CD4-positive, alpha-beta T cell treated with Interferon alpha-2 for 1 hour (primary cell): ENCODE results near the gene PRKCZ.

ENCODE experiments used
- DNase-seq, 2 donors: peaks; one replicate each; pipeline ENCODE4 v3.0.0-alpha.2; 2020 to 2022

The PRKCZ gene

DNA sequence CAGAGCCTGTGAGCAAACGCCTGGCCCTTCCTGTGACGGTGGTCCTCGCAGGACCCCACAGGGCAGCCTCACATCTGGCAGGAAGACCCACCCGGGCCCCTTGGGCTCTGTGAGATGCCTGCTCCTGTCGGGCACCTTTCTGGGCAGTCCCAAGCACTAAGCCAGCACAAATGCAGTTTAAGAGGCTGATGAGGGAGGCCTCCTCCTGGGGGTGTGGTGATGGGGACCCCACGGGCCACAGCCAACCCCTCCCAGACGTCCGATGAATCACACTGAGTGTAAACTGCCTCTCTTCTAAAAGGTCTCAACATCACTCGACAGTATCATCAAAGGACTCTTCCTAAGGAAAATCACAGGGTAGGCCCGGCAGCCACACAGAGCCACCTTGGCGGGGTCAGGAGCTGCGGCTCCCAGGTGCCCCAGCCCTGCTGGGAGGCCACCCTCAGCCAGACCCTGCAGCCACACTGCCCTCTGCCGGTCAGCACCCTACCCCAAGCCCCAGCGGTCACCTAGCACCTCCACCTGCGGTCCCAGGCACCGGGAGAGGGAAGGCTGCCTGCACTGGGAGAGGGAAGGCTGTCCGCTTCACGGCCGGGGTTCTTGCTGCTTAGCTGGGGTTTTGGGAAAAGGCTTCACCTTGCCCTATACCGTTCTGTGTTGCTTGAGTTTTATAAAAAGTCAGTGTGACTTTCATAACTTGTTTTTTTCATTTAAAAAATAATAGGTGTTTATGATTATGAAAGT, 3.9 kb upstream of the PRKCZ start:
- DNase-seq: peak; percentile 37 to 39

GRCh38 chr1:2046953-2047748, 3.1 kb upstream of the PRKCZ start:
- no peak for DNase-seq

- no peak for DNase-seq
These were observed 2.2 kb upstream of the PRKCZ start for GRCh38 chr1:2047749-2048729.

DNA sequence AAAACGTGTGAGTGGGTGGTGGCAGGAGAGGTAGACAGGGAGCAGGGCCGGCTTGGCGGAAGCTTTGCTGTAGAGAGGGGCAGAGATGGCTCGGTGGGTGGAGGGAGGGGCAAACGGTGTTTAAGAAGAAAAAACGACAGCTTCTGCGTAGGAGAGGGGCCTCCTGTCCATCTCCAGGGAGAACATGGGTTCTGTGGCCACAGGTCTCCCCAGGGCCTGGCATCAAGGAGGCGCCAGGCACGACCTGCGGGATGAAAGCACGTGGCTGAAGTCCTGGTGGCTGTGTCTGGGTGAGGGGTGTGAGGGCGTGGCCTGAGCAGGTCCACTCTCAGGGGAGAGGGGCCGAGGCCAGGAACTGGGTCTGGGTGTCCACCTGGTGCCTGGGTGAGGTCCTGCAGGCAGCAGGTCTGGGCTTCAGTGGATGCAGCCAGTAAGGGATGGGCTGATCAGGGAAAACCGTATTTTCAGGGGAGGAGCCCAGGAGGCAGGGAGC, 940 bp upstream of the PRKCZ start:
- DNase-seq: peak in 1 of 2 donors; percentile 15

DNA sequence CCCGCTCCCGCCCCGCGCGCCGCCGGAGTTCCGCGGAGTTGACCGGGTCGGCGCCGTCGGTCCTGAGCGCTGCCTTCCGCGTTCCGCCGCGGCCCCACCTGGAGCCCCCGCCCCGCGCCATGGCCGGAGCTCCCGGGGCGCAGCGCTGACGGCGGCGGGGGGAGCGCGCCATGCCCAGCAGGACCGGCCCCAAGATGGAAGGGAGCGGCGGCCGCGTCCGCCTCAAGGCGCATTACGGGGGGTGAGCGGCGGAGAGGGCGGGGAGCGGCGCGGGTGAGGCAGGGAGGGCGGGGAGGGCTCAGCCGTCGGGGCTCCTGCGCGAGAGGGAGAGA, 216 bp downstream of the PRKCZ start:
- no peak for DNase-seq

DNA sequence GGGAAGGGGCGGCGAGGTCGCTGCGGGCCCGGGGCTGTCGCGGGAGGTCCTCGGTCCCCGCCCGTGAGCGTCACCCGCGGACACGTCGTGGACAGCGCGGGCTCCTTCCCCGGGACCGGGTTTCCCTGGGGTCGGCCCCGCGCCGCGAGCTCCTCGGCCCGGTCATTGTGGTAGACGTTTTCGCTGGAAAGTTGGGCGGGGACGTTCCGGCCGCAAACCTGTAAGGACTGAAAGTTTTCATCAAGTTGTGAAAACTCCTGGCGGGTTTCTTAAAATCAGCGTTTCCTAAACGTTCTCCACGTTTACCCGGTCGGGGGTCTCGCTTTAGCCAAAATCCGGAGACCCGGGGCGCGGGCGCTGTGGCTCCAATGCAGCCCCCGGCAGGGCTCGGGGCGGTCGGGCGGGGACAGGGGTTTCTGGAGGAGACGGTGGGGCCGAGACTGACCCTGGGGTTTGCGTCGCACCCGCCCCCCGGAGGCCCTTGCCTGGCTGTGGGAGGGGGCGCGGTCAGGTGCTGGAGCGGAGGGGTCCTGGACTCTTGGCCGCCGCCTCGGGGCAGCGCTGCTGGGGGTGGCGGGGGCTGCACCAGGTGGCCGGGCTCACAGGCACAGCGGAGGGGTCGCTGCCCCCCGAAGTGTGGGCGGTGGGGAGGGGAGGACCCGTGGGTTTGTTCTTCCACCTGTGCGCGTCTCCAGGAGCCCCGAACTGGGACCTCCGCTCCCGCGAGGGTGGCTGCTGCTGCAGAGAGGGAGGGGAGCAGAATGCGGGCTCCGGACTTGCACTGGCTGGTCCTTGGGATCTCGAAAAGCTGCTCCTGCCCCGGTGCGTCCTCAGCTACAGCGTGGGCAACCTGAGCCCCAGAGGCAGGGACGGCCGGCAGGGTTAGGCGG, 827 bp downstream of the PRKCZ start:
- no peak for DNase-seq

GRCh38 chr1:2052054-2052679, 2.0 kb downstream of the PRKCZ start:
- no peak for DNase-seq

- no peak for DNase-seq
These were observed 2.5 kb downstream of the PRKCZ start for GRCh38 chr1:2052756-2053155.

GRCh38 chr1:2053217-2053616, 3.0 kb downstream of the PRKCZ start:
- no peak for DNase-seq

DNA sequence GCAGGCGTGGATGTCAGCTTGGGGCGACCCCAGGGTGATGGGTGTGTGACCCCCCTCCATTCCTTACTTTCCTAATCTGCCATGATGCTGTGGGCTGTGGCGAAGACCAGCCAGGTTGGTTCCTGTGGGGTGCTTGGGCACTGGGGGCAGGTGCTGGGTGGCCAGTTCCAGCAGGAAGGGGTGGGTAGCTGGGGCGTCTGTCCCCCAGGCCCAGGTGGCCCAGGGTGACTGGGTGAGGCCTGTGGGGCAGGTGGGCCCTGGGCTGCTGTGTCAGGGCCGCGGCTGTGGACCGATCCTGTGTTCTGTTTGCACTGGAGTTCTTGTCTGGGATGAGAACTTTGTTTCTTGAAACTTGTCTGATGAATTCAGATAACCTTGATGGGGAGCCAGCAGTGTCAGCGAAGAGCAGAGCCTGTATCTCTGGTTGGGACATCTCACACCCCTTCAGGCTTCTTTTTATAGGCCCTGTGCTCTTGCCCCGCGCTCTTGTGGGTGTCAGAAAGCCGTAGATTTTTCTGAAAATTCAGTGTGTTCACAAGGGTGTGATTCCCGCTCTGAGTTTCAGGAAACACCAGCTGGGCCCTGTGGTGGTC, 3.7 kb downstream of the PRKCZ start:
- DNase-seq: no peak

DNA sequence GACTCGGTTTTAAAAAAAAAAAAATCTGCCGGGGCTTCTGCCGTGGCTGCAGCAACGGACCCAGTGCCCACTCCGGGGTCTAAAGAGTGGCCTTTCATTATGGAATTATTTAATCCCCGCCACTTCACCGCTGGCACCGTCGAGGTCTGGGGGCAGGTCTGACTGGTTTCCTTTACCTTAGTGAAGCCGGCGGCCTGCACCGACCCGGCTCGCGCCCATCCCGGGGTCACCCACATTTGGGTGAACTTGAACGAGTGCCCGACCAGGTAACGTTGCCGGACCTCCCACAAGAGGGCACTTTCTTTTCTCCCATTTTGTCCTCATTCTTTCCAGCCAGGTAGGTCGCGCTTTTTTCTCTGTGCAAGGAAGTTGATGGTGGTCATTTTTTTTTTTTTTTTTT, 4.3 kb downstream of the PRKCZ start:
- DNase-seq: no peak

DNA sequence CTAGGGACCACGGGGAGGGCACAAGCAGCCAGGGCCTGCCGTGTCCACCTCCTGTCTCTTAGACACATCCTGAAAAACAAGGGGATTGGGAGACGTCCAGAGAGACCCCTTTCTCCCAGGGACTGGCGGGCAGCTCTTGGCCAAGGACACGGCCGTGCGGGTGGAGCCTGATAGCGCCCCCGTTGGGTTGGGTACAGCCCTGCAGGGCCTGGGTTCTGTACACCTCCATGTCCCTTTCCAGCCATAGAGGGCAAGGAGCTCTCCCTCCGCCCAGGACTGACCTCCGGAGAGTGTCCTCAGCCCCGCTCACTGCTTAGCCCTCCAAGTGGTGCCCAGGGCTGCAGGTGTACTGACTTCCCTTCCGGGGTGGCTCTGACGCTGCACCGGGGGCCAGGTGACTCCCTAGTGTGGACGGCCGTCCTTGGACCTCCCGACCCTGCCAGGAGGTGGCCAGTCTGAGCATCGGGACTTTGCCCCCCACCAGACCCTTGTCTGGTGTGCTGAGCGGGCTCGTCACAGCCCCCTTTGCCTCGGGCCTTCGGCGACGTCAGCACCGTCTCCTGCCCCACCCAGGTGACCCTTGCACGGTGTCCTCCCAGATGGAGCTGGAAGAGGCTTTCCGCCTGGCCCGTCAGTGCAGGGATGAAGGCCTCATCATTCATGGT, 5.8 kb downstream of the PRKCZ start:
- DNase-seq: no peak

DNA sequence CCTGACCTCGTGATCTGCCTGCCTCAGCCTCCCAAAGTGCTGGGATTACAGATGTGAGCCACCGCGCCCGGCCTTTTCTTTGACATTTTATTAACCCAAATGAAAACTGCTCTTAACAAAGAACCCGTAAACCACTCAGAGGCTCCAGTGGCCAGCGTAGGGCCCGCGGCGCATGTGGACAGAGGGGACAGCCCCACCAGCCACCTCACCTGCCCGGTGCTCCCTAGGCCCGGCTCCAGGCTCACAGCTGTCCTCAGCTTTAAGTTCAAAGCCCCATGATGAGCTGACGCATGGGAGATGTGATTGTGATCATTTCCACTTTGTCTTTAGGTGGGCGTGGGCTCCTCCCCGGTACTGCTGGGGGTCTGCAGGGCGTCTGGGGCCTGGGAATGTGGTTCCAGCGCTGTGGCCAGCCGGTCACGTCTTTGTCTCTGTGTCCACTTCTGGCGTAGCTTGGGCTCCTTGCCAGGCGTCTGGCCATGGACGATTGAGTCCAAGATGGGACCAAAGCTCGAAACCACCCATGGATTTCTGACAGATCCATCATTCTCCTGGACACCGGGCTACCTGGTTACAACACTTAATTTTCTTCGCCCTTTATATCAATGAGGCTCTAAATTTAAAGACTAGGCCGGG, 6.9 kb downstream of the PRKCZ start:
- DNase-seq: no peak

GRCh38 chr1:2059290-2059953, 9.2 kb downstream of the PRKCZ start:
- DNase-seq: no peak

- DNase-seq: no peak
These were observed 9.9 kb downstream of the PRKCZ start for GRCh38 chr1:2060072-2060471.

GRCh38 chr1:2060535-2060934, 10.3 kb downstream of the PRKCZ start:
- DNase-seq: no peak

DNA sequence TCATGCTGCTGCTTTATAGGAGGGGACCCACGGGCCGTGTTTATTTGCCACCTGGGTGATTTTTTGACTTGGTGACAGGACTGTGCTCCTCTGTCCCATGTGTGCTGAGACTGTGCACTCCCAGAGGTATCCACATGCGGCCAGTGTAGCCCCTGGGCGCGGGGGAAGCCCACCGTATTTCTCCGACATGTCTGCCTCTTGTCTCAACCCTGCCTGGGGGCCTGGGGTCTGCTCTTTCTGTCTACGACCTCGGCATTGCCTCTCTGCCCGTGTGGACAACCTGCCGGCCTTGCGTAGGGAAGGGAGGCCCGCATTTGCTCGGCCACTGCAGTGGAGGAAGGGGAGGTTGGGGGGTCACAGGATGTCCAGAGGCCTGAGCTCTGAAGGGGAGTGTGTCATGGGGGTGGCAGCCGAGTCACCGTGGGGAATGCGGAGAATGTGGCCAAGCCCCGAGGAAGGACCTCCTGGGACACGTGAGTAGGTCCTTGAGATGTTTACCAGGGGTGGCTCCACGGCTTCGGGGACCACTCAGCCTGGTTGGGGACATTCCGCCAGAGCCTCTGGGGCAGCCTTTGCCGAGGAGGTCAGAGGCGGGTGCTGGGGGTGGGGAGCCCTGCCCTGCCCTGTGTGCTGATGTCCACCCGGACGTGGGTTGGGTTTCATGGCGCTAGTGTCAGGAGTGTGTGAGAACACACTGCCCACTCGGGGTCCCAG, 11.0 kb downstream of the PRKCZ start:
- no peak for DNase-seq

- DNase-seq: no peak
These were observed 15.5 kb downstream of the PRKCZ start for GRCh38 chr1:2065699-2066098.

DNA sequence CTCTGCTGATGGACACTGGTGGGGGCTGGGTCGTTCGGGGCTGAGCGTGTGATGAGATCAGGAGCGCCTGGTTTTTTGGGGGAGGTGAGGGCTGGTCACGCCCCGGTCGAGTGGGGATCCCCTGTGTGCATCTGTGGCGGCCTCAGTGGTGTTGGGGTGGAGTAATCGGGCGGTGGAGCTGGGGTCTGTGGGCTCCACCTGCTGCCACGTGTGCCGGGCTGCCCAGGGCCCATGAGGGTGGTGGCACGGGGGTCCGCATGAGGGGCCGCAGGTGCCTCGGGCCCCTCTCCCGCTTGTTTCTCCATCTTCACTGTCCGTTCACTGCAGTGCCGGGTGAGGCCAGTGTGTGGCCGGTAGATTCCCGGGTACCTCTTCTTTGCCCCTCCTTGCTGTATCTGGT, 17.2 kb downstream of the PRKCZ start:
- no peak for DNase-seq
